Measurements from ENCODE around the gene KDM7A. TPM values are rescaled to one million over a fixed set of nuclear protein-coding genes. Genes with fewer than 3 reads are reported as not detected.
"Not testable (repeated sequence)": the region's sequence is repeated elsewhere in the genome, so short reads cannot be mapped to it uniquely, and the experiment has no call there.

The KDM7A gene
- total and polyA plus RNA-seq, 2 of the 4 experiments (the other 2 are of a cell fraction) = 1.5 to 2.3 TPM

DNA sequence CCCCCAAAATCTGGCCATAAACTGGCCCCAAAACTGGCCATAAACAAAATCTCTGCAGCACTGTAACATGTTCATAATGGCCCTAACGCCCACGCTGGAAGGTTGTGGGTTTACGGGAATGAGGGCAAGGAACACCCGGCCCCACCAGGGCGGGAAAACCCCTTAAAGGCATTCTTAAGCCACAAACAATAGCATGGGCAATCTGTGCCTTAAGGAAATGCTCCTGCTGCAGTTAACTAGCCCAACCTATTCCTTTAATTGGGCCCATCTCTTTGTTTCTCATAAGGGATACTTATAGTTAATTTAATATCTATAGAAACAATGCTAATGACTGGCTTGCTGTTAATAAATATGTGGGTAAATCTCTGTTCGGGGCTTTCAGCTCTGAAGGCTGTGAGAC, 26.2 kb upstream of the KDM7A start:
- intact Hi-C loops (cut with micrococcal nuclease); H4K20me1 ChIP-seq (ENCODE audit: insufficient read depth, low read length); H3K4me1 ChIP-seq (ENCODE audit: control insufficient read depth, insufficient read depth, low read length); H3K9ac ChIP-seq (ENCODE audit: low read depth, low read length); H3K4me2 ChIP-seq (ENCODE audit: low read depth, low read length); CTCF ChIA-PET; H3K4ac ChIP-seq (ENCODE audit: low read depth, low read length); BruUV-seq (replicated peaks); DNase-seq; H2BK20ac ChIP-seq (ENCODE audit: low read depth, low read length); H3K14ac ChIP-seq (replicated peaks; ENCODE audit: low read depth, low read length); H2AK5ac ChIP-seq (ENCODE audit: low read depth, low read length); H2BK5ac ChIP-seq (ENCODE audit: low read depth, low read length, poor library complexity, severe bottlenecking); H4K8ac ChIP-seq (ENCODE audit: low read depth in 2 of 2, low read length in 2 of 2); ATAC-seq (ENCODE audit: low read depth); H3K79me1 ChIP-seq (ENCODE audit: low read depth in 1 of 2, low read length in 2 of 2); H3K9me3 ChIP-seq (ENCODE audit: control insufficient read depth, insufficient read depth, low read length); H3K36me3 ChIP-seq (ENCODE audit: control insufficient read depth, insufficient read depth, low read length); H3K27ac ChIP-seq (ENCODE audit: insufficient read depth, low read length); H2AFZ ChIP-seq (replicated peaks; ENCODE audit: low read length, poor library complexity); POLR2A ChIA-PET (ENCODE audit: unreplicated experiment); dilution Hi-C loops (cut with HindIII; ENCODE audit: low sequenced_read_pairs, unreplicated experiment); H4K91ac ChIP-seq (ENCODE audit: insufficient read depth, low read depth, low read length); H3K4me3 ChIP-seq (ENCODE audit: insufficient read depth, low read depth, low read length); H2BK120ac ChIP-seq (ENCODE audit: low read depth, low read length); H3K18ac ChIP-seq (ENCODE audit: low read depth, low read length); H2AK9ac ChIP-seq (replicated peaks; ENCODE audit: low read depth, low read length, poor library complexity); H3K9me1 ChIP-seq (ENCODE audit: insufficient read depth, low read length); H3K23ac ChIP-seq (ENCODE audit: low read depth, low read length); H3K56ac ChIP-seq (ENCODE audit: extremely low read depth, insufficient read depth, low read length); H2BK15ac ChIP-seq (ENCODE audit: low read depth, low read length); in situ Hi-C loops (cut with MboI; ENCODE audit: low sequenced_read_pairs); H4K5ac ChIP-seq (ENCODE audit: low read depth, low read length): not testable (repeated sequence)
- no CpG with 5 or more reads among the region's 6 CpGs for WGBS, 2 experiments (ENCODE audit: extremely low coverage in 2 of 2, insufficient read length in 1 of 2)
- peaks cover 29% of the 10 kb centered on the region for H3K27me3 ChIP-seq (ENCODE audit: control insufficient read depth, insufficient read depth, low read length)
